ENCODE data around the gene FOXO4.
A peak's percentile ranks its signal among the peaks of the same experiment; 100 is the strongest.
"Not testable (repeated sequence)": the region's sequence is repeated elsewhere in the genome, so short reads cannot be mapped to it uniquely, and the experiment has no call there.

The FOXO4 gene, protein sequence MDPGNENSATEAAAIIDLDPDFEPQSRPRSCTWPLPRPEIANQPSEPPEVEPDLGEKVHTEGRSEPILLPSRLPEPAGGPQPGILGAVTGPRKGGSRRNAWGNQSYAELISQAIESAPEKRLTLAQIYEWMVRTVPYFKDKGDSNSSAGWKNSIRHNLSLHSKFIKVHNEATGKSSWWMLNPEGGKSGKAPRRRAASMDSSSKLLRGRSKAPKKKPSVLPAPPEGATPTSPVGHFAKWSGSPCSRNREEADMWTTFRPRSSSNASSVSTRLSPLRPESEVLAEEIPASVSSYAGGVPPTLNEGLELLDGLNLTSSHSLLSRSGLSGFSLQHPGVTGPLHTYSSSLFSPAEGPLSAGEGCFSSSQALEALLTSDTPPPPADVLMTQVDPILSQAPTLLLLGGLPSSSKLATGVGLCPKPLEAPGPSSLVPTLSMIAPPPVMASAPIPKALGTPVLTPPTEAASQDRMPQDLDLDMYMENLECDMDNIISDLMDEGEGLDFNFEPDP

DNA sequence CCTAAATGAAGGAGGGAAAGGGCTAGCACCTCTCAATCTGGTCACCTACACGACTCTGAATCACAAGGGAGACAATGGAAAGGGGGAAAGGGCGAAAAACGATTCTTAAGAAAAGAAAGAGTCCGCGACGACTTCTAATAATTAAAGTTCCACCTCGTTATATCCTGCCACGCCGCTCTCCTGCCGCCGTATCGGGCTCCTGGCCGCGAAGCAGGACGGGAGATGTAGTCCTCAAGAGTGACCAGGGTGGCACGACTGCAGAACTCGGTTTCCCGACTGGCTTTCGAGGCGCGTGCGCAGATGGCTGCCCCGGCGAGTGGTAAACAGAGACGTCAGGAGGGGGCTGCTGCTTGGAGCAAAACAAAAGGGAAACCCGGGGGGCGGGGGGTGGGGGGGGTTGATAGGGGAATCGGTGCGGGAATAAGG lies at the start of gene FOXO4:
FOXO4 (plus strand) TSS at position 297 of the 426 bp plus-strand sequence. CDS start 678 bp downstream, outside the sequence.
- DNase-seq (ENCODE audit: low read depth in 2 of 3, low spot score in 2 of 3), result peak; percentile 49 to 74 (median 61)

- not testable (repeated sequence) for DNase-seq (ENCODE audit: low read depth in 2 of 3, low spot score in 2 of 3)
Measured at GRCh38 chrX:71047891-71048290, 47.8 kb upstream of the FOXO4 start.

- no peak for DNase-seq (ENCODE audit: low read depth in 2 of 3, low spot score in 2 of 3)
Measured at GRCh38 chrX:71052721-71053120, 42.9 kb upstream of the FOXO4 start.

GRCh38 chrX:71053217-71053621 lies 42.4 kb upstream of the FOXO4 start:
- DNase-seq (ENCODE audit: low read depth in 2 of 3, low spot score in 2 of 3), result no peak

- DNase-seq (ENCODE audit: low read depth in 2 of 3, low spot score in 2 of 3), result no peak
Measured at GRCh38 chrX:71056867-71057266, 38.8 kb upstream of the FOXO4 start.

DNA sequence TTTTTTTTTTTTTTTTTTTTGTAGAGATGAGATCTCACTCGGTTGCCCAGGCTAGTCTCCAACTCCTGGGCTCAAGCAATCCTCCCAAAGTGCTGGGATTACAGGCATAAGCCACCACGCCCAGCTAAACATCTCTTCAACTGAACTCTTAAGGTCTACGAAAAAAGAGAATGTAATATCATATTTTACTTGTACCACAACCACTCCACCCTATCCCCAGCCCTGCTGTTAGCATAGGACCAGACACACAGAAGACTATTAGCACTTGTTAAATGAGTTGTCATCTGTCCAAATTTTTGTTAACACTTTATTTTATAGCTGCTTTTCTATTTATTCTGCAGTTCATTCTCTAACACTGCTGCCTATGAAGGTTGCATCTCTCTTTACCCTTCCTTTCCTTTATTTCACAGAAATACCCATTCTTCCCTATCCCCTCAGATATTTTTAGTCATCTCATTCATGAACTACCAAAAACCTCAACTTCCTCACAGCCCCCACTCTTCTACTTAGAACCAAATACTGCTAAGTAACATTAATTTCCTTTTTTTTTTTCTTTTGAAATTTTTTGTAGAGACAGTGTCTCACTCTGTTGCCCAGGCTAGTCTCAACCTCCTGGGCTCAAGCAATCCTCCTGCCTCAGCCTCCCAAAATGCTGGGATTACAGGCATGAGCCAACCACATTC lies 37.7 kb upstream of the FOXO4 start:
- no peak for DNase-seq (ENCODE audit: low read depth in 2 of 3, low spot score in 2 of 3)

DNA sequence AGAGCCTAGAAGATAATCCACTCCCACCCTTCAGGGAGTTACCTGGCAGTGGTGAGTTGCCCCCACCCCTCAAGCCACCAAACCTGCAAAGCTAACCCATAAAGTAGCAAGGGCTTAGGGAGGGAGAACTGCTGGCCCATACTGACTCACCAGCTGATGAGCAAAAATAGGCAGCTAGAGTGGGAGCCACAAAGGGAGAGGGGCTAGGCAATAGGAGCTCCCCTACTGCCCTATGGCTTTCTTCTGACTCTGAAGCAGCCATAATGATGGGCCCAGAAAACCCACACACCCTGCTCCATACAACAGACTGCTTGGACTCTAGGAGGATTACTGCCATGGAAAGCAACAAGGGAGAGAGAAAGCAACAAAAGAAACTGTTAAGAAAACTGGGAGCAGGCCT lies 35.5 kb upstream of the FOXO4 start:
- DNase-seq (ENCODE audit: low read depth in 2 of 3, low spot score in 2 of 3), result no peak

- DNase-seq (ENCODE audit: low read depth in 2 of 3, low spot score in 2 of 3), result no peak
Measured at GRCh38 chrX:71067089-71067488, 28.6 kb upstream of the FOXO4 start.

DNA sequence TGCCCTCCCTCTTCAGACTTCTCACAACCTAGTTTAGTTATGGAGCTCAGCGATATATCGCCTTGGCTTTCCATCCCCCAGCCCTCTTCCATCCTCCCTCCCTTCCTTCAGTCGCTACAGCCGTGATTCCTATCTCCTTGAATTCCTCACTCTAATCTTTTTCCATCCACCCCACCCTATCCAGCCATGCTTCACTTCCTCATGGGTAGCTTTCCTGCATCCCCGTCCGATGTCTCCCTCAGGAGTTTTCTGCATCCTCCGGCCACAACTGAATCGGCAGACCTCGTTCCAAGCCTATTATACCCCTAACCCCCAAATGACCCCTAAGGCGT lies 28.0 kb upstream of the FOXO4 start:
- DNase-seq (ENCODE audit: low read depth in 2 of 3, low spot score in 2 of 3), result no peak

GRCh38 chrX:71068044-71068918 lies 27.4 kb upstream of the FOXO4 start, which contains the start of gene SNX12:
Gene SNX12 (minus strand): TSS chrX:71068334. CDS start chrX:71068306, 28 bp downstream.
- DNase-seq (ENCODE audit: low read depth in 2 of 3, low spot score in 2 of 3), result peak; percentile 45 to 81 (median 58)

DNA sequence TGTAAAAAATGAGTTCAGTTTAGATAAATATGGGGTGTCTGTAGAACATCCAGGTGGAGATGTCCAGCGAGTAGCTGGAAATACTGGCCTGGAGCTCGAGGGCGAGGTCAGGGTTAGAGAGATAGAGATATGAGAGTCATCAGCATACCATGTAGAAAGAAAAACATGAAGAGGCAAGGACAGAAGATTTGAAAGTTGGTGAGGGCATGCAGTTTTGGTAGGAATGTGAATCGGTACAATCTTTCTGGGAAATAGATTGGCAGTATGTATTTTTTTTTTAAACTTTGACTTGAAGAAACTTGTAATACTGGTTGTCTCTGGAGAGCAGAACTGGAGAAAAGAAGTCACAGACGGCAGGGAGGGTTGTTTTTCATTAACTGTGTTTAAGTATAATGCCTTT lies 25.1 kb upstream of the FOXO4 start:
- no peak for DNase-seq (ENCODE audit: low read depth in 2 of 3, low spot score in 2 of 3)

DNA sequence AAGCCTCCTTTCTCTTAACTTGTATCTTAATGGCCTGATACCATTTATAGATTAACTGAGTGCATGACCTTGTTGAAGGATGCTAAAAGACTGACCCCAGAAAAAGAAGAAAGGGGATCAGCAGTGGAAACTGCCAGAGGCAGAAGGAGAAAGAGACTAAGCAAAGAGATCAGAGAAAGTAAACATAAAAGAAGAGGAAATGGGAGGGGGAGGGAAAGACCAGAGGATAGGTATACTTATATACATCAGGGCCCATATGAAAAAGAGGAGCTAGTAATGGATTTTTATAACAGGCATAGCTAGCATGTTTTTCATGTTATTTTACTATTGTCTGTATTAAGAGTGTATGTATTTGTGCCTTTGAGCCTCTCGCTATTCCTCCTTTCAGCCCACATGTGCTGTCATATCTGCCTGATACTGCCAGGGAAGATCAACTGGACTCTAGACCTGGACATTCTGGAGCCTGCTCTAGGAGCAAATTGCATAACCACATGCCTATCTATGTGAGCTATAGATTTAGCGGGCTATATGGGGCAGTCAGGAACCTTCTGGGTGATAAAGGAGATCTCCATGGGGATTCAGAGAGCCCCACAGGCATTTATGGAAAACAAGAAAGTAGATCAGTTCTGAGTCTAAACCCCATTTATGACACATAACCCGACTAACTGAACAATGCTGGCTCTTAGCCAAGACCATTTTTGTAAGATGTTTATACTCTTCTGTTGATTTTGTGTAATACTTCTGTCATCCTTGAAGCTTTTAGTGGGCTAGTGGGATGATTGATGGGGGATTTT lies 14.1 kb upstream of the FOXO4 start:
- no peak for DNase-seq (ENCODE audit: low read depth in 2 of 3, low spot score in 2 of 3)

DNA sequence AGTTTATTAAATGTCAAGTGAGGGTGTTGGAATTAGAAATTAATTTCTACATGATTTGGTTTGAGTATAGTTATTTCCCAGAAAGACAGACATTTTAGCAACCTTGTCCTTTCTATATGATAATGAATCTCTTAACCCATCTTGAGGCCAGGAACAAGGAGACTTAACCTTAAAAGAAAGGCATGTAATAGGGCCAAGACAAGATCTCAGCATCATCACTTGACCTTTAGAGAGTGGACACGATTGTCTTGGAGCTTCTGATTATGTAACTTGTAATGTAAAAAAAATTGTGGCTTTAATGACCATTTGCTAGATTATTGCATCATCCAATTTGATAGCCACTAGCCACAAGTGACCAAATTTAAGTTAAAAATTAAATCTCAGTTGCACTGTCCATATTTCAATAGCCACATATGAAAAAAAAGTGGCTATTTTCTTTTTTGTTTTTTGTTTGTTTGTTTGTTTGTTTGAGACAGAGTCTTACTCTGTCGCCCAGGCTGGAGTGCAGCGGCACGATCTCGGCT lies 13.5 kb upstream of the FOXO4 start:
- no peak for DNase-seq (ENCODE audit: low read depth in 2 of 3, low spot score in 2 of 3)

DNA sequence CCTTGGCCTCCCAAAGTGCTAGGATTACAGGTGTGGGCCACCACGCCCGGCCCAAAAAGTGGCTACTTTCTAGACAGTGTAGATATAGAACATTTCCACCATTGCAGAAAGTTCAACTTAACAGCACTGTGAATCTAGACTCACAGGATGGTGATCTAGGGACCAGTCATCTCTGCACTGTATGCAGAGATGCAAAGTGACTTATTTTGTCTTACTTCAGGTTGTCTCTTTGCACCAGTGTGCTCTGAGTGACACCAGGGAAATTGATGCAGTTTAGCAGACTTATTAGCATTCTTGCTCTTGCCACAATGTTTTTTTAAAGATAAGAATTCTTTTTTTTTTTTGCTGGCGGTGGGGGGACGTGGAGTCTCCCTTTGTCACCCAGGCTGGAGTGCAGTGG lies 12.8 kb upstream of the FOXO4 start:
- DNase-seq (ENCODE audit: low read depth in 2 of 3, low spot score in 2 of 3), result no peak

- DNase-seq (ENCODE audit: low read depth in 2 of 3, low spot score in 2 of 3), result no peak
Measured at GRCh38 chrX:71085900-71086299, 9.8 kb upstream of the FOXO4 start.

DNA sequence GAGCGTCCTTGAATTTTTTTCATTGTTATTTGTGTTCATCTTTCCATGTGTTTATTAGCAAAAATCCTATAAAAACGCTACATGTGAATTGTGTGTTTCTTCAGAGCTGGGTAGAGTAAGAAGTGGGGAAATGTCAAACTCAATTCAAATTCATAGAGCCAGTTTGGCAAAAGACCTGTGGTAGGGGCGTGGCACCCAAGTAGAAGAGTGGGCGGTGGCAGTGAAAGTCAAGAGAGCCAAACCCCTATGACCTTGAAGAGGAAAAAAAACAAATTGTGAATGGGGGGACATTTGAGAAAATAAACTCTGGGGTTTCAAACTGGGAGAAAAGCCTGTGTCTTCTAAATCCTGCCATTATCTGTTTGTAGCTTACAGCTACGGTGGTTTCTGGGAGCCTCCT lies 4.4 kb upstream of the FOXO4 start:
- no peak for DNase-seq (ENCODE audit: low read depth in 2 of 3, low spot score in 2 of 3)

DNA sequence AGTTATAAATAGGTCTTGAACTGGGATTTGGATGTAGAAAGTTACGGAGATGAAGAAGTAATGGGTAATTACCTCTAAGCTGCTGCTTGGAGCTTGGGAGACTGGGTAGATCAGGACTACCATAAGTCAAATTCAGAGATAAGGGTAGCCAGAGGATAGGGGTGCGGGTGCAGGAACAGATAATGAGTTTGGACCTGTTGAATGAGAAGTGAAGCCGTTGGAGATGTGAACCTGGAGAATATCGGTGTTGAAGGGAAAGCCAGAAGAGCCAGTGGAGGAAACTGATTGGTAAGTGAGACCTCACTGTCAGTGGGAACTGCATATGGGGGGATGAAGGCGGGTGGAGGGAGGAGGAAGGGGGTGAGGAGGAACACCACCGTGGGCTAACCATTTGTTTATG lies 618 bp upstream of the FOXO4 start:
- no peak for DNase-seq (ENCODE audit: low read depth in 2 of 3, low spot score in 2 of 3)

GRCh38 chrX:71095981-71096759 lies 519 bp downstream of the FOXO4 start:
- DNase-seq (ENCODE audit: low read depth in 2 of 3, low spot score in 2 of 3), result no peak

DNA sequence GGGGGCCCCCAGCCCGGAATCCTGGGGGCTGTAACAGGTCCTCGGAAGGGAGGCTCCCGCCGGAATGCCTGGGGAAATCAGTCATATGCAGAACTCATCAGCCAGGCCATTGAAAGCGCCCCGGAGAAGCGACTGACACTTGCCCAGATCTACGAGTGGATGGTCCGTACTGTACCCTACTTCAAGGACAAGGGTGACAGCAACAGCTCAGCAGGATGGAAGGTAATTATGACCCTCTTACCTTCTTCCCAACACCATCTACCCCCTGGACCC lies 1.0 kb downstream of the FOXO4 start:
- no peak for DNase-seq (ENCODE audit: low read depth in 2 of 3, low spot score in 2 of 3)

DNA sequence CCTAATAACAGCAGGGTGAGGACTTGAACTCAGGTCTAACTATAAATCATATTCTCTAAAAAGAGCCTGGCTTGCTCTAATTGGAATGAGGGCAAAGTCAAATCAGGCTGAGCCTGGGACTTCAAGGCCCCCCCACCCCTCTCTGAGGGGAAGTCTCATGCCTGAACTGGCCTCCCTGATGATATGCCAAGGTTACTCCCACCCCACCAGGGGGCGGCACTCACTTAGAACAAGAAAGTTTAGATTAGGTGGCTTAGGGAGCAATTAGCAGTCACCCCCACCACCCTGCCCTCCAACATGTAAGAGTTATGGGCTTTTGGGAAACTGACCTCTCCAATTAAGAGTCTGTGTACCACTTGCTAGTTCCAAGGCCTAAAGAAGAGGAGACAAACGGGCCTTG lies 2.7 kb downstream of the FOXO4 start:
- DNase-seq (ENCODE audit: low read depth in 2 of 3, low spot score in 2 of 3), result peak in 1 of 3 experiments; percentile 52
